Measurements from ENCODE around the gene FRAS1.

Gene FRAS1

DNA sequence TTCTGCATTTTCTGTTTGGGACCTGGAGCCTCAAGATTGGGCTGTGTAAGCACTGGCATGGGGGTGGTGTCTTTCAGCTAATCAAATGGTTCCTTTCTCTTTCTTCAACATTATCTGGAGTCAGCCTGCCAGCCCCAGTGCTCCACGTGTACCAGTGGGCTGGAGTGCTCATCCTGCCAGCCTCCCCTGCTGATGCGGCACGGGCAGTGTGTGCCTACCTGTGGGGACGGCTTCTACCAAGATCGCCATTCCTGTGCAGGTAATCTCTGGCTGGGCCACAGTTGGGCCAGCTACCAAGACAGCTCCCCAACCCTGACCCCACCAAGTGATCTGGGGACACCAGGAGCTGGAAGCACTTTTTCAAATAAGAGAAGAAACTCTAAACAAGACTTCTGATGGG is 229.2 kb downstream of the FRAS1 start:
- TF ChIP-seq, protein P1, sequence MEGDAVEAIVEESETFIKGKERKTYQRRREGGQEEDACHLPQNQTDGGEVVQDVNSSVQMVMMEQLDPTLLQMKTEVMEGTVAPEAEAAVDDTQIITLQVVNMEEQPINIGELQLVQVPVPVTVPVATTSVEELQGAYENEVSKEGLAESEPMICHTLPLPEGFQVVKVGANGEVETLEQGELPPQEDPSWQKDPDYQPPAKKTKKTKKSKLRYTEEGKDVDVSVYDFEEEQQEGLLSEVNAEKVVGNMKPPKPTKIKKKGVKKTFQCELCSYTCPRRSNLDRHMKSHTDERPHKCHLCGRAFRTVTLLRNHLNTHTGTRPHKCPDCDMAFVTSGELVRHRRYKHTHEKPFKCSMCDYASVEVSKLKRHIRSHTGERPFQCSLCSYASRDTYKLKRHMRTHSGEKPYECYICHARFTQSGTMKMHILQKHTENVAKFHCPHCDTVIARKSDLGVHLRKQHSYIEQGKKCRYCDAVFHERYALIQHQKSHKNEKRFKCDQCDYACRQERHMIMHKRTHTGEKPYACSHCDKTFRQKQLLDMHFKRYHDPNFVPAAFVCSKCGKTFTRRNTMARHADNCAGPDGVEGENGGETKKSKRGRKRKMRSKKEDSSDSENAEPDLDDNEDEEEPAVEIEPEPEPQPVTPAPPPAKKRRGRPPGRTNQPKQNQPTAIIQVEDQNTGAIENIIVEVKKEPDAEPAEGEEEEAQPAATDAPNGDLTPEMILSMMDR (IDR thresholded peaks at IDR 0.05; ENCODE audit: low read depth, low read length, missing control alignments) = no peak
- H3K4me3 ChIP-seq (replicated peaks; ENCODE audit: low read depth, low read length) = no peak overlapping the region
- no peak for DNase-seq (ENCODE audit: extremely low read depth, low read depth)

DNA sequence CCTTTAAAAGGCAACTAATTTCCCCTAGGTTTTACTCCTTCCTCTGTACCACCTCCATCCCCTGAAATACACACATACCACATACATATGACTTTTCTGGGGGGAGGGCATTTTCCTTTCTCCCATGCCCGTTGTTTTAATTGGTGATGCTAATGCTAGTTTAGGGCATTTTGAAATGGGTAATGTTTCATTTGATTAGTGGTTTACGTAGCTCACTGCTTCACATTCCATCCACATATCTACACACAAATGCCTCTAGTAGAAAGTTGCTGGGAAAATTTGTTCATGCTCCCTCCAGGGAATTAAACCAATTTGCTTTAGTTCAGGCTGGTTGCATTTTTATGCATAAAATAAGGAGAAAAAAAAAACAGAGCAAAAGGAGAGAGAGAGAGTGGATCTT is 231.2 kb downstream of the FRAS1 start:
- no peak for DNase-seq (ENCODE audit: extremely low read depth, low read depth)
- H3K4me3 ChIP-seq (replicated peaks; ENCODE audit: low read depth, low read length) = no peak overlapping the region
- TF ChIP-seq, protein P1 (IDR thresholded peaks at IDR 0.05; ENCODE audit: low read depth, low read length, missing control alignments) = no peak

DNA sequence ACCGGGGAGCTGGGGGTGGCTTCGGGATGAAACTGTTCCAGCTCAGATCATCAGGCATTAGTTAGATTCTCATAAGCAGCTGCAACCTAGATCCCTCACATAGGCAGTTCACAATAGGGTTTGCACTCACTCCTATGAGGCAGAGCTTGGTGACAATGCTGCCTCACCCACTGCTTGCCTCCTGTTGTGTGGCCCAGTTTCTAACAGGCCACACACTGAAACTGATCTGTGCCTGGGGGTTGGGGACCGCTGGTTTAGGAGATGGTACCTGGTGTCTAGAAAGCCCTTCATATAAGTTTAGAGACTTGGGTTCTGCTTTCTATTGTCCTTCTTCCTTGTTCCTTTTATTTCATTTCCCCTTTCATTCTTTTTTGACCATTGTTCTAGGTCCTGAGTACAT is 234.2 kb downstream of the FRAS1 start:
- H3K4me3 ChIP-seq (replicated peaks; ENCODE audit: low read depth, low read length) = no peak overlapping the region
- no peak for DNase-seq (ENCODE audit: extremely low read depth, low read depth)
- TF ChIP-seq, protein P1 (IDR thresholded peaks at IDR 0.05; ENCODE audit: low read depth, low read length, missing control alignments) = no peak

DNA sequence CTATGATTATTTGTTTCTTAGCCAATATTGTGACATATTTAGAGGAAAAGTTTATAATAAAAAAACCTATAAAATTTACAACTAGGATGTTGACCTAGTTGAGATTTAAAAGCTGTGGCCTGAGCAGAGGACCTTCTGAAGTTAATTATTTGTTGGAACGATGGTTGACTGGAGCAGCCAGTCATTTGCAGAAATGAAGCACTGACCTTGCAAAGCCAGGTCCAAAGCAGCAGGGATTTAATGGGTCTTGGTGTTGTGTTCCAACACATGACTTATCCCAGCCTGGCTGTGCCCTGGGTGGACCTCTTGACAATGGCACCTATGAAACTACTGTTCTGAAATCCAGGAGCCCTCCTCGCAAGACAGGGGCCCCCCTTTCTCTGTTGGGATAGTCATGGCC is 235.2 kb downstream of the FRAS1 start:
- no peak for DNase-seq (ENCODE audit: extremely low read depth, low read depth)
- TF ChIP-seq, protein P1 (IDR thresholded peaks at IDR 0.05; ENCODE audit: low read depth, low read length, missing control alignments) = no peak

DNA sequence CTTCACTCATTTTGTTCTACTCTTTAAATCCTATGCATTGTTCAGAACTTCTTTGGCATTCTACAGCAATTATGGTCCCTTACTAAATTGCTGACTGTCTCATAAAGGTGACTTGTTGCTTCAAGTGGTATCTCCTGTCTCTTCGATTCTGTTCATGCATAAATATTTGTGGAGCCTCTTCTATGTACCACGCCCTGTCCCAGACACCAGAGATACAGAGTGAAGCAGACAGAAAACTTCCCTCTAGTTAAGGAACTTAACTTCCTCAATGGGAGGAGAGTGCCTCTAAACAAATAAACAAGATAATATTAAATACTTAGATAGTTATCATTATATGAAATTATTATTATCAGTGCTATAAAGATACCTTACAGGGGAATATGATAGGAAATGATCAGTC is 235.7 kb downstream of the FRAS1 start:
- no peak for DNase-seq (ENCODE audit: extremely low read depth, low read depth)
- TF ChIP-seq, protein P1 (IDR thresholded peaks at IDR 0.05; ENCODE audit: low read depth, low read length, missing control alignments) = no peak
- no peak overlapping the region for H3K4me3 ChIP-seq (replicated peaks; ENCODE audit: low read depth, low read length)

More for the DNA sequence above, 235.2 kb downstream of the FRAS1 start:
- H3K4me3 ChIP-seq (replicated peaks; ENCODE audit: low read depth, low read length) = no peak overlapping the region

DNA sequence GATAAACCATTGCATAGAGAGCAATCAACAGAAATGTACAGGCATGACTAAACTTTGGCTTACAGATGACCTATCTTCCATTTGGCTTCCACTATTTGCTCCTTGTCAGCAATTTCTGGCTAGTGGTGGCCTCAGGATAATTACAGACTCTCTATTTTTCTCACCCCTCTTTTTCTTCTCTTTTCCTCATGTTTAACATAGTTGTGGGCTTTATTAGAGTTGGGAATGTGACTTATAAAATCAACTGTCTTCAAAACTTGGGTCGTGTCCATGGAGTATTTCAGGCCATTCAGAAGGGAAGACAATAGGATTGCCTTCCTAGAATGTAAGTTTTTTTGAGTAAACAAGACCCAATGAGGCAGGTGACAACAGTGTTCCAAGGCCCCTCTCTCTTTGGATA is 236.2 kb downstream of the FRAS1 start:
- no peak overlapping the region for H3K4me3 ChIP-seq (replicated peaks; ENCODE audit: low read depth, low read length)
- TF ChIP-seq, protein P1 (IDR thresholded peaks at IDR 0.05; ENCODE audit: low read depth, low read length, missing control alignments) = no peak
- DNase-seq (ENCODE audit: extremely low read depth, low read depth) = no peak

DNA sequence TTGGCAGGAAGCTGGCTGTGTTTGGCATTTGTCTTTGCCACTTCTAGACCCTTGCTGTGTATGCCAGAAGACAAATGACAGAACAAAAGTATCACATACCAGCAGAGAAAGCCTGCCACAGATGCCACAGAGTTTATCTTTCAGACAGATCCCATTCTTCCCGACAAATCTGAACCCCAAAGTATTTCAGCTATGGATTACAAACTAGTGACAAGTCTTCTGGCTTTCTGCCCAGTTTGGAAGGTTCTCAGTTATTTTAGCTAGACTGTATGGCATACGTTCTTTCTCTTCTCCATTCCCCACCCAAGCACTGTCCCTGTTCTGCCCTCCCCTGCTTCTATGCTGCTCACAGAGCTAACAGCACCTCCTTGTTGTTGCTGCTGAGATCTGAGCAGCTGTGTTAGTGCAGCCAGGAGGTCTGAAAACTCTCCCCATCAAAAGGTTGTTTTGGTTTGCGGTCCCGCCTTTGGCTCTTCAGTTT is 236.7 kb downstream of the FRAS1 start:
- peak; percentile 29 for DNase-seq (ENCODE audit: extremely low read depth, low read depth)
- TF ChIP-seq, protein P1 (IDR thresholded peaks at IDR 0.05; ENCODE audit: low read depth, low read length, missing control alignments) = no peak
- H3K4me3 ChIP-seq (replicated peaks; ENCODE audit: low read depth, low read length) = no peak overlapping the region

Measured in HFF-Myc (cell line).